GM11168 (cell line): Measurements from ENCODE around the gene OR2H1.

Experiments used
- in situ Hi-C: fragments of 300-500 bp; cut with MboI; formaldehyde crosslinking; loops from one replicate; pipeline ENCODE4 v1.12.0; 2022; ENCODE audit warnings: low sequenced_read_pairs; ENCODE audit not compliant: unreplicated experiment

OR2H1 gene

DNA sequence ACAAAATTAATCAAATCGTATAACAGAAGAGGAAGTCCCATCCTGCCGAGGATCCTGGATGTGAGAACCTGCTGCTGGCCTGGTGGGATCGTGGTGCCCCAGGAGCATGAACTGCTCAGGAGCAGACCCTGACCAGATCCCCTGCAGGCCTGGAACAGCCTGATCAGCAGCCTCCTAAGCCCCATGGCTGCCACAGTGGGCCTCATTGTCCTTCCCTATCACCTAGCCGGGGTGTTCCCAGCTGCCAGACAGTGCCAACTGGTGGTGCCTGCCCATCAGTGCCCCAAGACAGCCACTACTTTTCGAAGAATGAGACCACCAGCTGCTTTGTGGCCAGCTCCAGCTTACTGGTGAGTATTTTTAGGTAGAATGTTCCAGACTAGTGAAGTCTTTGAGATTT, 50.4 kb downstream of the OR2H1 start:
- in situ Hi-C loops = no loop called here

GRCh38 chr6:29509239-29509638, 52.3 kb downstream of the OR2H1 start:
- in situ Hi-C loops = no loop called here

DNA sequence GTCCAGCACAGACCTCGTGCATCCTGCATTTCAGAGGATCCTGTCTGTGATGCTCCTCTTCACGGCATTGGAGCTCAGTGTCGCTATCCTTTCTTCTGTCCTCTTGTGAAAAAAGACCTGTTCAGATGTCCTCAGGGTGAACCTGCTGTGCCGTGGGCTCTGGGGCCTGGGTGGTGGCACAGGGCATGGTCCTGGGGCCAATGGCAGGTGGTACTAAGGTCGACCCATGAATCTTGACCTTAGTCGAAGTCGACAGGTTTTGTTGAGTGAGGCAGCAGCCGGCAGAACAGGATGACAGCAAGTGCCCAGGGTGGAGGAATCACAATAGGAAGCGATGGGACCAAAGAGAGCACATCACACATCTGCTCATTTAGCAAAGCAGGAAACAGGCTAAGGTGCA, 52.8 kb downstream of the OR2H1 start:
- in situ Hi-C loops = no loop called here

DNA sequence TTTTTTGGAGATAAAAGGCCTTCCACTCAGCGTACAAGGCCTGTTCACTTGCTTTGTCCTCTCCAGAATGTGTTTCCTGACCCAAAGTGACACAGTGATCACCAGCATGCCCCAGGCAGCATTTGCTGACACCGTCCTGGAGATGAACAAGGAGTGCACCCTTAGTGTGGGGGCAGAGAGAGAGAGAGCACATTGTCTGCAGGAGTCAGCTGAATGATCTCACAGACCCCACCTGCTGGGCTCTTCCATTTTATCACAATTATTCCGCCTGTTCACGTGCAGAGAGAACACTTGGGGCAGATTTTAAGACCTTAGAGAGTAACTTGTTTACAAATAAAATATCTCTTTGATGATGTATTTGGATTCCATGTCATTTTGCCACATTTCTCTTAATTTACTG, 53.2 kb downstream of the OR2H1 start:
- in situ Hi-C loops = no loop called here

DNA sequence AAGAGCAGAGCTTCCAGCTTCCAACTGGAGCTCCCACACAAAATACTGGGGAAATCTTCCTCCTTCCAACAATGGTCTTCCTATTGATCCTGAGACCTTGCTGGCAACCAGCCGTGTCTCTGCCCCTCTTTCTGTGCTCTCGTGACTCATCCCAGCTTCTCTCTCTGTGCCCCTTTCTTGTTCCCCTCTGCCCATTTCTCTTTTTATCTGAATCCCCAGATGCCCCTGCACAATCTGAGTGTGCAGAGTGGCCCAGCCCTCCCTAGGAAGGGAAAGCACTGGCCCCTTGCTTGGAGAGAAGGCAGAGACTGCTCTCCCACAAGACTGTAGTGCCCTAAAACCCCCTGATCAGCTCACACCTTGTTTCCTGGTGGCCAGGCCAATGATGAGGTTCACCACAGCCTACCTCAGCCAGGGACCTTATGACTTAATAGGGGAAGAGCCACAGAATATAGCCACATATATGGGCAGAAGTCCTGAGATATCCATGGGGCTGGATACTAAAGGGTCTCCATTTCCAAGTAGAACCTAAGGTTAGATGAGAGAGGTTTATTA, 53.9 kb downstream of the OR2H1 start:
- in situ Hi-C loops = no loop called here
